EH (cell line): ENCODE measurements around the gene CFAP20.
"Not testable (repeated sequence)": the region's sequence is repeated elsewhere in the genome, so short reads cannot be mapped to it uniquely, and the experiment has no call there.

ENCODE experiments used
- DNase-seq: peaks from one replicate; pipeline ENCODE4 v3.0.0-alpha.2; 2015; ENCODE audit warnings: low read depth

Gene CFAP20

GRCh38 chr16:58096249-58096648 lies 32.9 kb downstream of the CFAP20 start:
- no peak for DNase-seq

- not testable (repeated sequence) for DNase-seq
Measured at GRCh38 chr16:58095575-58095960, 33.6 kb downstream of the CFAP20 start.

- DNase-seq: no peak
Measured at GRCh38 chr16:58094791-58095574, 34.2 kb downstream of the CFAP20 start.

GRCh38 chr16:58094026-58094425 lies 35.2 kb downstream of the CFAP20 start:
- no peak for DNase-seq

GRCh38 chr16:58090396-58090795 lies 38.8 kb downstream of the CFAP20 start:
- DNase-seq: not testable (repeated sequence)

- no peak for DNase-seq
Measured at GRCh38 chr16:58088091-58088490, 41.1 kb downstream of the CFAP20 start.

- no peak for DNase-seq
Measured at GRCh38 chr16:58087209-58087913, 41.8 kb downstream of the CFAP20 start.

GRCh38 chr16:58086381-58087208 lies 42.6 kb downstream of the CFAP20 start:
- no peak for DNase-seq

GRCh38 chr16:58085584-58086251 lies 43.5 kb downstream of the CFAP20 start:
- no peak for DNase-seq

- no peak for DNase-seq
Measured at GRCh38 chr16:58085171-58085570, 44.0 kb downstream of the CFAP20 start.

GRCh38 chr16:58084635-58085034 lies 44.5 kb downstream of the CFAP20 start:
- no peak for DNase-seq

GRCh38 chr16:58082381-58082780 lies 46.8 kb downstream of the CFAP20 start:
- DNase-seq: no peak

- not testable (repeated sequence) for DNase-seq
Measured at GRCh38 chr16:58080657-58081056, 48.5 kb downstream of the CFAP20 start.

- no peak for DNase-seq
Measured at GRCh38 chr16:58077796-58078195, 51.4 kb downstream of the CFAP20 start.

GRCh38 chr16:58076514-58076913 lies 52.7 kb downstream of the CFAP20 start:
- DNase-seq: no peak

GRCh38 chr16:58074657-58075056 lies 54.5 kb downstream of the CFAP20 start:
- no peak for DNase-seq

GRCh38 chr16:58073086-58073485 lies 56.1 kb downstream of the CFAP20 start:
- not testable (repeated sequence) for DNase-seq

GRCh38 chr16:58072134-58072533 lies 57.0 kb downstream of the CFAP20 start:
- not testable (repeated sequence) for DNase-seq

- DNase-seq: no peak
Measured at GRCh38 chr16:58070585-58070984, 58.6 kb downstream of the CFAP20 start.
